Stimulated activated CD8-positive, alpha-beta memory T cell treated with anti-CD3 and anti-CD28 coated beads, Interleukin-12 subunit alpha, Interleukin-12 subunit beta, amount 100 ng/mL, for 24 hours (primary cell): ENCODE data around the gene CCDC88B.

ENCODE experiments used
- DNase-seq: peaks from one replicate; pipeline ENCODE4 v3.0.0-alpha.2; 2020; ENCODE audit errors: extremely low read depth

CCDC88B gene

DNA sequence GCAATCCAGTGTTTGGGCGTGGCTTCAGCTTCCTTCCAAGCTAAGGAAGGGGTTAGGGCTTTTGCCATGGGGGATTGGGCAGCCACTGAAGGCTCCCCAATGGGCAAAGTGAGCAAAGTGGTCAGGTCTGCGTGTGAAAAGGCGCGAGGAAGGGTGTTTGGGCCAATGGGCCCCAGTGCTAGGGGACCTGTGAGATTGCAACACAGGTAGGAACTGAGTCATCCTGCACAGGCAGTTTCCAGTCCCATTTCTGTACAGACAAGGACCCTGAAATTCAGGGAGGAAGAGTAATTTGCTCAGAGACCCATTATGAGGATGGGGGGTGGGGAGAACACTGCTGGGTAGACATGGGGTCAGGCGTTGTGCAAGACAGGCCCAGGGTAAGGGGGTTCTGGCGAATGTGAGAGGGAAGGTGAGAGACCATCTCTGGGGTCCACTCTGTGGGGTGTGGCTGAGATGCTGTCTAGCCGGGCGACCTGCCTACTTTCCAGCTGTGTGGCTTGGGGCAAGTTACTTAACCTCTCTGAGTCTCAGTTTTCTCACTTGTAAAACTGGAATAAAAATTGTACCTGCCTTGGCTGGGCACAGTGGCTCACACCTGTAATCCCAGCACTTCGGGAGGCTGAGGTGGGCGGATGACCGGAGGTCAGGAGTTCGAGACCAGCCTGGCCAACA lies 7.3 kb downstream of the CCDC88B start:
- DNase-seq: no peak

DNA sequence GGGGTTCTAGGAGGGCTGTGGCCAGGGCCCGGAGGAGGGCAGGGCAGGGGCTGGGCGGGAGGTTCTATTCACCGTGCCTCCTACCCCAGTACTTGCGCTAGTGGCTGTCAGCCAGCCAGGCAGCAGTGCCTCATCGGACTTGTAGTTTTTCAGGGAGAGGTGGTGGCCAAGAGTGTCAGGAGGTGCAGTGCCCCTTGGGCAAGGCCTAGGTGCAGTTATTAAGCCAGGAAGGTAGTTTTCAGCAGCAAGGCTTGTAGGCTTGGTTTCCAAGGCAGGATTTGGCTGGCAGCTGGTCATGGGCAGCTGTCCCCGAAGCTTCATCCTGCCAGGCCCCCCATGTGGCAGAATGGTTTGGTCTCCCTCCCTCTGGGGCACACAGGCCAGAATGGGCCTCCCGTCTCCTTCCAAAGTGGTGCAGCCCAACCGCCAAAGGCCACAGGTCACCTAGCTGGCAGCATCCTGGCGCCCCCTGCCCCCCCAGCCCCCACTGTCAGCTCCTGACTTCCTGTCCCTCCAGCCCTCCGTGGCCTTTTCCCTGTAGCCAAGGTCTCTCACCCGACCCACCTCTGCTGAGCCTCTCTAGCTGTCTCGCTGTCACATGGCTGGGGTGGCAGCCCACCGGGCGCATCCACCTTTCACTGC lies 8.5 kb downstream of the CCDC88B start:
- DNase-seq: no peak

DNA sequence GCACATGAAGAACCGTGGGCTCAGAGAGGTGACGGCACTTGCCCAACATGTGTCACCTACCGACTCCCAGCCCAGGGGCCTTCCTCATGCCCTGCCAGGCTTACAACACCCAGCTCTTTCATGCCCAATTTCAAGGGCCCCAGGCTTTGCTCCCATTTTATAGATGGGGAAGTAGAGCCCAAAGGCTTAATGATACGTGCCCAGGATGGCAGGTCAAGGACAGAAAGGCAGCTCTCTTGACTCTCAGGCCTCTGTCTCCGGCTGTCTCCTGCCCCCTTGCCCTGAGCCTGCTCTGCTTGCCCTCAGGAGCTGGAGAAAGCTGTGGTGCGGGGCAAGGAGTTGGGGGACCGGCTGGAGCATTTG lies 9.0 kb downstream of the CCDC88B start:
- DNase-seq: no peak

DNA sequence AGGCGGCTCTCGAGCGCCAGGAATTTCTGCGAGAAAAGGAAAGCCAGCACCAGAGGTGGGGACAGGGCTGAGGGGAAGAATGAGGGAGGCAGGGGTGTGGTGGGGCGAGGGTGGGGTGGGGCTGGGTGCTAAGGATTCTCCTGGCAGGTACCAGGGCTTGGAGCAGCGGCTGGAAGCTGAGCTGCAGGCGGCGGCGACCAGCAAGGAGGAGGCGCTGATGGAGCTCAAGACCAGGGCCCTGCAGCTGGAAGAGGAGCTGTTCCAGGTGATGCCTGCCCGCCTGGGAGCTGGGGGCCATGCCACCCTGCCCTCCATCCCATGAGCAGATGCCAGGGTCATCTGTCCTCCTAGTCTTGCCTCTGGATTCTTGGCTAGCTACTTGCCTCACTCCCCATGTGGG lies 9.4 kb downstream of the CCDC88B start:
- no peak for DNase-seq

DNA sequence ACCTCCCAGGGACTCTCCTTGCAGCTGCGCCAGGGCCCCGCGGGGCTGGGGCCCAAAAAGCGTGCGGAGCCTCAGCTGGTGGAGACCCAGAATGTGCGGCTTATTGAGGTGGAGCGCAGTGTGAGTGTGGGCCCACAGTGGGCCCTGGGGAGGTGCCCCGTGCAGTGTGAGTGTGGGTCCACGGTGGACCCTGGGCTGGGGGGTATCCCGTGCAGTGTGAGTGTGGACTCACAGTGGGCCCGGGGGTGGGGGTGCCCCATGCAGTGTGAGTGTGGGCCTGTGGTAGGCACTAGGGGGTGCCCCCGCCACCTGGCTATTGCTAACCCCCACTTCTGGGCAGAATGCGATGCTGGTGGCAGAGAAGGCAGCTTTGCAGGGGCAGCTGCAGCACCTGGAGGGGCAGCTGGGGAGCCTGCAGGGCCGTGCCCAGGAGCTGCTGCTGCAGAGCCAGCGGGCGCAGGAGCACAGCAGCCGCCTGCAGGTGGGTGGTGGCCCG lies 11.2 kb downstream of the CCDC88B start:
- DNase-seq: no peak

DNA sequence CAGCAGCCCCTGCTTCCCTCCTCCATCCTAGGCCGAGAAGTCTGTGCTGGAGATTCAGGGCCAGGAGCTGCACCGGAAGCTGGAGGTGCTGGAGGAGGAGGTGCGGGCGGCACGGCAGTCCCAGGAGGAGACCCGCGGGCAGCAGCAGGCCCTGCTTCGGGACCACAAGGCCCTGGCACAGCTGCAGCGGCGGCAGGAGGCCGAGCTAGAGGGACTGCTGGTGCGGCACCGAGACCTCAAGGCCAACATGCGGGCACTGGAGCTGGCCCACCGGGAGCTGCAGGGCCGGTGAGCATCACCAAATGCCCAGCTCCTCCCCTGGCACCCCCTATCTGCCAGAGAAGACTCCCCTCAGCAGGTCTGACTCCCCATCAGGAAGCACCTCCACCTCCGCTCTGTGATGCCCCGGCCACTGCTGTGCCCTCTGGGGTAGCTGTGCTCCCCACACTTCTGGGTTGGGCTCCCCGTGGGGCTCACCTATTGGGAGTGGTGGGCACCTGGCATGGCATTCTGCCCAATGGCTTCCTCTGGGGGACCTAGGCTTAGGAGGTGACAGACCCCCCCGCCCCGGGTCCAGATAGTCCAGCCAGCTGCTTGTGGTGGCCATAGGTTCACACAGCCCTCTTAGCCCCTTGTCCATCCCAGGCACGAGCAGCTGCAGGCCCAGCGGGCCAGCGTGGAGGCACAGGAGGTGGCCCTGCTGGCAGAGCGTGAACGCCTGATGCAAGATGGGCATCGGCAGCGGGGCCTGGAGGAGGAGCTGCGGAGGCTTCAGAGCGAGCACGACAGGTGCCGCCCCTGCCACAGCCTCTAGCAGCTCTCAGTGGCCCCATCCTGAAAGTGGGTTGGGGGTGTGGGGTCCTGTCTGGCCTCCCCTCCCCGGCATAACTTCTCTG lies 12.3 kb downstream of the CCDC88B start:
- no peak for DNase-seq

DNA sequence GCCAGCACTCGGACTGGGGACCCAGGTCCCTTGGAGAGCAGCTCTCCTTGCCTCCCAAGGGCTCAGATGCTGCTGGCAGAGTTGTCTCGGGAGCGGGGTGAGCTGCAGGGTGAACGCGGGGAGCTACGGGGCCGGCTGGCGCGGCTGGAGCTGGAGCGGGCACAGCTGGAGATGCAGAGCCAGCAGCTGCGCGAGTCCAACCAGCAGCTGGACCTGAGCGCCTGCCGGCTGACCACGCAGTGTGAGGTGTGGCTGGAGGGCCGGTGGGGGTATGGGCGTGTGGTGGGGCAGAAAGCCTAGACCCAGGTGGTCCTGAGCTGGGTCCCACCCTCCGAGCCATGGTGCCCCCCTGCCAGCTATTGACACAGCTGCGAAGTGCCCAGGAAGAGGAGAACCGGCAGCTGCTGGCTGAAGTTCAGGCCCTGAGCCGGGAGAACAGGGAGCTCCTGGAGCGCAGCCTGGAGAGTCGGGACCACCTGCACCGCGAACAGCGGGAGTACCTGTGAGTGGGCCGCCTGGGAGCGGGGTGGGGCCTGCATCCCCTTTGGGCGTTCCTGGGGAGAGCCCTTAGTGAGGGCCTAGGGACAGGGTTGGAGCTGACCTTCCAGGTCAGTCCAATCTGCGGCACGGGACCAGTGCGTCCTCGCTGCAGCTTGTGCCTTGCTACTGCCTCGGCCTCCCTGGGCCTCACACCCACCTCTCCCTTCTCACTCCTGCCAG lies 13.2 kb downstream of the CCDC88B start:
- DNase-seq: no peak

DNA sequence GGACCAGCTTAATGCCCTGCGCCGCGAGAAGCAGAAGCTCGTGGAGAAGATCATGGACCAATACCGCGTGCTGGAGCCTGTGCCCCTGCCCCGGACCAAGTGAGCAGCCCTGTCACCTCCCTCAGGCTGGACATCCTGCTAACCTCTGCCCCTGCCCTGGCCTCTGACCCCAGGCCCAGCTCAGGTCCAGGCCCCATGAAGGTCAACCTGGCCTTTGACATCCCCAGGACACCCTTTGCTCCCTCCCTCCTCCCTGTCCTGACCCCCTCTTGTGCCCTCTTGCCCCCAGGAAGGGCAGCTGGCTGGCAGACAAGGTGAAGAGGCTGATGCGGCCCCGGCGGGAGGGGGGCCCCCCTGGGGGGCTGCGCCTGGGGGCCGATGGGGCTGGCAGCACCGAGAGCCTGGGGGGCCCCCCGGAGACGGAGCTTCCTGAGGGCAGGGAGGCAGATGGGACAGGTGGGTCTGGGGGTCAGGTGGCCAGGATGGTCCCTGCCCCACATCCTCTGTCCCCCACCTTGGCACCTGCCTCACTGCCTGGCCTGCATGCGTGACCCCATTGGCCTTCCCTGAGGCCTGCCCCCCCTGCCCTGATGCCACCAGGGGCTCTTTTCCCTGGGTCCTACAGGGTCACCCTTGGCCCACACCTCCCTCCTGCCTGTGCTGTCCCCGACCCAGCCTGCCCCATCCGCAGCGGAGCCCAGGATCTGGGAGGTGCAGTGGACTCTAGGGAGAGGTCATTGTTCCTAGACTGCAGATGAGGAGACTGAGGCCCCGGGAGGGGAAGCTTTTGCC lies 13.9 kb downstream of the CCDC88B start:
- no peak for DNase-seq

DNA sequence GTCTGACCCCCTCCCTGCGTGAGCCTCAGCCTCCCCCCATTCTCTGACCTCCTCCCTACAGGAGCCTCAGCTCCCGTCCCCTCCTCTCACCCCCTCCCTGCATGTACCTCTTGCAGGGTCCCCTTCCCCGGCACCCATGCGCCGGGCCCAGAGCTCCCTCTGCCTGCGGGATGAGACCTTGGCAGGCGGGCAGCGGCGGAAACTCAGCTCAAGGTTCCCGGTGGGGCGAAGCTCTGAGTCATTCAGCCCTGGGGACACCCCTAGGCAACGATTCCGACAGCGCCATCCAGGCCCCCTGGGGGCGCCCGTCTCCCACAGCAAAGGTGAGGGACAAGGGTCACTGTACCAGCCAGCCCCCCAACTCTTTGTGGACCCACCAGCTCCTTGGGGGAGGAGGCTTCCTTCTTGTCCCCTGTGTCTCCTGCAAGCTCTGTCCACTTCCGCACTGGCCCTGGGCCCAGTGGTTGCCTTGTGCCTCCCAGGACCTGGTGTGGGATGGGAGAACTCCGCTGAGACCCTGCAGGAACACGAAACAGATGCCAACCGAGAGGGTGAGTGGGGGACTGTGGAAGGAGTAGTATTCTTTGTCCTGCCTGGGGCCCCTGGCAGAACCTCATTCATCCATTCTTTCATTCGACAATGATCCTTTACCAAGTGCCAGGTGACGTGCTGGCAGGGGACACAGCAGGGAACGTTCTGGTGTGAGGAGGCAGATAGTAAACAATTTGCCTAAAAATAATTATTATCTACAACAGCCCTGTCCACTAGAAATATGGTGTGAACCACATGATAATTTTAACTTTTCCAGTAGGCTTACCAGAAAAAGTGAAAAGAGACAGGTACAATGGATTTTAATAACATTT lies 15.3 kb downstream of the CCDC88B start:
- DNase-seq: no peak

DNA sequence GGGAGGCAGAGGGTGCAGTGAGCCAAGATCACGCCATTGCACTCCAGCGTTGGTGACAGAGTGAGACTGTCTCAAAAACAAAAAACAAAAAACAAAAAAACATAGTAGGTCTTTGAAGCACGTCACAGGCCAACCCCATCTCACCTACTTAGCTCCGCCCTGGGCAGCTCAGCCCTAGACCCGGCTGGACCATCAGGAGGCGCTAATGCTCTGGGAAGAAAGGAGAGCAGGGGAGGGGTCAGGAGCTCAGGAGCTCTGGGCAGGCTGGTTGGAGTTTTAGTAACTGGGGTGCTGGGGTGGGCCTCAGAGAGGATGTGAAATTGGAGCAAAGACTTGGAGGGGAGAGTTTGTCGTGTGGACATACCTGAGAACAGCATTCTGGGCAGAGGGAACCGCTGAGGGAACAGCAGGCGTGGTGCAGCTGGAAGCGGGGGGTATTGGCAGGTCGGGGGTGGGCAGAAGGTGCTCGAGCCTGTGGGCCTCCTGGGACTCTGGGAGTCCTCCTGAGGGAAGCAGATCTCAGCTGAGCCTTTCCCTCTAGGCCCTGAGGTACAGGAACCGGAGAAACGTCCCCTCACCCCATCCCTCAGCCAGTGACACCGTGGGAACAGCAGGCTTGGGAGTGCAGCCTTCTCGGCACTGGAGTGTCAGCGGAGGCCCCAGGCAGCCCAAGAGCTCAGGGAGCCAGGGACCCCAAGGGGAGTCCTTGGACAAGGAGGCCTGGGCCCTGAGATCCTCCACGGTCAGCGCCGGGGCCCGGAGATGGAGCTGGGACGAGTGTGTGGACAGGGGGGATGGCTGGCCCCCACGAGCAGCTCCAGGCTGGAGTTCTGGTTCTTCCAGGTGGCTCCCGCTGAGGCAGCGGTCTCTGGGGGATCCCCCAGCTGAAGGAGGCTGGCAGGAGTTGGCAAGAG lies 16.8 kb downstream of the CCDC88B start:
- no peak for DNase-seq

DNA sequence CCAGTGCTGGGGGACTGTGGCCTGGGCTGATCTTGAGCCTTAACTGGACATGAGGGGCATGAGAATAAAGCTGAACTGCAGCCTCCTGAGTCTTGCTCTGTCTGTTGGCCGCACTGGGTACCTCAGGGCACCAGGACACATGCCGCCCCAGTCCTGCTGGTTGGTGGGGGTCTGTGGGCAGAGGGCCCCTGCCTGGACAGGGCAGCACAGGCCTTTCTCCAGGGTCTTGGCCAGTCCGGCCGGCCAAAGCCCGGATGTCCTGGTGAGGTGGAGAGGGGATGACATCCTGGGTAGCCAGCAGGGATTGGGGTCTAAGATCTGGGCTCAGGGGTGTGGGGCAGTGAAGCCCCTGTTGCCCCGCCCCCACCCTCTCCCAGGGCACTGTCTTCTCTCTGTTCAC lies 17.4 kb downstream of the CCDC88B start:
- no peak for DNase-seq

DNA sequence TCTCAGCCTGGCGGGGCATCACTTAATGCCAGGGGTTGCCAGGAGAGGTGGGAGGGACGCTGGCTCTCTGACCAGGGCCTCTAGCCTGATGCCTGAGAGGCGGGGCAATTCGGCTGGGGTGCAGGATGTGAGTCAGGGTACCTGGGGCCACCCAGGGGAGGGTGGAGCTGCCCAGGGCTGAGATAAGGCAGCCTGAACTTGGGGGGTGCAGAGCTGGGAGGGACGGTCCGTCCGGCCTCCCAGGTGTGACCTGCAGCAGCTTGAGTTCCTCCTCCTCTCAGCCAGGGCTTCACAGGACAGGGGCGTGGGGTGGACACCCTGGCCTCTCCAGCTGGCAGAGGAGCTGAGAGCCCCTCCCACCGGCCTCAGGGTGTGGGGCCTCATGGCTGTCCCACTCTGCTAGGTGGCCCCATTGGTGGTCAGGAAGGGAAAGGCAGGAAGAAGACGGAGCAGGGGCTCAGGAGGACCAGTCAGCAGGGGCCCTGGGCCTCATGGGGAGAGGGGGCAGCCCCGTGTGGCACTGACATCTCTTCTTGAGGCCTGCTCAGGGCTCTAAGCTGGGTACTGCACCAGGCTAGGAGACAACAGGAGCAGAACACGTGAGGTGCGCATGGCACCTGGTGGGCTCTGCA lies 18.0 kb downstream of the CCDC88B start:
- no peak for DNase-seq

DNA sequence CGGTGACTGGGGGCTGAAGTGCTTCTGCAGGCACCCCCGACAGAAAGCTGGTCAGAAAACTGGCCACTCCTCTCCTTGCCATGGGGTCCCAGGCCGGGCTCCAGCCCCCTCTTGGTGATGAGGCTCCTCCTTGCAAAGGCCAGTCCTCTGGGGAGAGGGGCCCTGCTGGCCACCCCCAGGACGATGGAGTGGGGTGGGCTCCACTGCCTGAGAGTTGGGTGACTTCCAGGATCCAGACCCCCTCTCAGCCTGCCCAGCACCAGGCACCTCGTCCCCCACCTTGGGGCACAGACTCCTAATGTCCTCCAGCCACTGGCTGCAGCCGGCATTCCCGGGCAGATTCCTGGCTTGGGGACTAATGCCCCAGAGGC lies 18.5 kb downstream of the CCDC88B start:
- DNase-seq: no peak

DNA sequence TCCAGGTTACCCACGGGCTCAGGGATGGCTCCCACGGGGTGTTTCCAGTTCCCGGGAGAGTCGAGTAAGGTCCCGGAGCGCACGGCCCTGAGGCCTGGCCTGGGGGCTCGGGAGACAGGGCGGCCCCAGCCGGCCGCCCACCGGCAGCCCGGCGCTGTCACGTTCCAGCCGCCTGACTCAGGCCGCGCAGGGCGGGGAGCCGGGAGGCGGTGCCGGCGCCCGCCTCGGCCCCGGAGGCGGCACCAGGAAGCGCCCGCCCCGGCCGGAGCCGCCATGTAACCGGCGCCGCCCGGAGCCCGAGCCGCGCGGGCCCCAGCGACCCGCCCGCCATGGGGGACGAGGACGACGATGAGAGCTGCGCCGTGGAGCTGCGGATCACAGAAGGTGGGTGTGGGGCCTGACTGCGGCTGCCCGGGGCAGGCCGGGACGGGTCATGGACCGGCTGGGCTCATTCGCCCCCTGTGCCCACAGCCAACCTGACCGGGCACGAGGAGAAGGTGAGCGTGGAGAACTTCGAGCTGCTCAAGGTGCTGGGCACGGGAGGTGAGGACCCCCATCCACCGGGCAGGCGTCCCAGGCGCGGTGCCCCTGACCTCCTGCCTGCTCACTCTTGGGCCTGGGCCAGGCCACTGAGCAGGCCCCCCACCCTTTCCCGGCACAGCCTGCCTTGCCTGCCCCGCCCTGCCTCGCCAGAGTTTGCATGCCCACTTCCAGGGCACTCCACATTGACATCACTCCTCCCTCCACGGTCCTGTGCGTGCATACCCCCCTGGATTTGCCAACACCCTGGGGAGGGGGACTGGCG lies 19.1 kb downstream of the CCDC88B start, which contains the start of gene RPS6KA4:
Gene RPS6KA4, plus strand, starts transcription at position 256 of the 805 bp plus-strand sequence. Its CDS starts 74 bp downstream, at position 330.
- DNase-seq: no peak

DNA sequence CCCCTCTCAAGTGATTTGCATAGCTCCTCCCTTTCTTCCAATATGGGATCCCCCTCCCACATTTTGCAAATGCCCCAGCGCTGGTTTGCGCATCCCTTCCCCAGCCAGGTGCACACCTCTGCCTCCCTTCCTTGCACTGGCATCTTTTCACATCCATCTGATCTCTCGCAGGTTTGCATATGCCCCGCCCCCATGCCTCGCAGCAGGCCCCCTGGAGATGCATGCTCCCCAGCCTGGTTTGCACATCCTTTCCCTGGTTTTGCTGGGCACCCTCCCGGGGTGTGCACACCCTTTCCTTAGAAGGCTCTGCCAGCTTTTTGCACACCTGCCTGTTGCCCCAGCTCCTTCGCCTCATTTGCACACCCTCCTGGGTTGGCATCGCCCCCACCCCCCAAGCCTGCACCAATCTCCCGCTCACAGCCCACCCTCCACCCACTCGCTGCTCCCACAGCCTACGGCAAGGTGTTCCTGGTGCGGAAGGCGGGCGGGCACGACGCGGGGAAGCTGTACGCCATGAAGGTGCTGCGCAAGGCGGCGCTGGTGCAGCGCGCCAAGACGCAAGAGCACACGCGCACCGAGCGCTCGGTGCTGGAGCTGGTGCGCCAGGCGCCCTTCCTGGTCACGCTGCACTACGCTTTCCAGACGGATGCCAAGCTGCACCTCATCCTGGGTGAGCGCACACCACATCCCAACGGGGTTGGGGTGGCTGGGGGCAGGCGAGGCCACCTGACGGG lies 19.9 kb downstream of the CCDC88B start:
- DNase-seq: no peak

DNA sequence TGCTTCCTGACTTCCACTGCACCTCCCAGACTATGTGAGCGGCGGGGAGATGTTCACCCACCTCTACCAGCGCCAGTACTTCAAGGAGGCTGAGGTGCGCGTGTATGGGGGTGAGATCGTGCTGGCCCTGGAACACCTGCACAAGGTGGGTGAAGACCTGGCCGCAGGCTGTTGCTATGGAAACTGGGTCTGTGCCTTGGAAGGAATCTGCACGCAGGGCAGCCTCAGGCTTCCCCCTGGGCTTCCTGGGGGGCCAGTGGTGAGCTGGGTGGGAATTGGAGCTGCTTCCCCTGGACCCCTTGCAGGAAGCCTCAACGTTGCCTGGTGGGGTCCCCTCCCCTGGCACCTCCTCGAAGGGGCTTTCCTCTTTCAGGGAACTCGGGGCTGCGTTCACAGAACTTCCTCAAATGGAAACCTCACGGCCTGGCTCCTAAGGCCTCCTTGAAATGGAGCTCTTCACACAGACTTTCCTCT lies 20.5 kb downstream of the CCDC88B start:
- no peak for DNase-seq

DNA sequence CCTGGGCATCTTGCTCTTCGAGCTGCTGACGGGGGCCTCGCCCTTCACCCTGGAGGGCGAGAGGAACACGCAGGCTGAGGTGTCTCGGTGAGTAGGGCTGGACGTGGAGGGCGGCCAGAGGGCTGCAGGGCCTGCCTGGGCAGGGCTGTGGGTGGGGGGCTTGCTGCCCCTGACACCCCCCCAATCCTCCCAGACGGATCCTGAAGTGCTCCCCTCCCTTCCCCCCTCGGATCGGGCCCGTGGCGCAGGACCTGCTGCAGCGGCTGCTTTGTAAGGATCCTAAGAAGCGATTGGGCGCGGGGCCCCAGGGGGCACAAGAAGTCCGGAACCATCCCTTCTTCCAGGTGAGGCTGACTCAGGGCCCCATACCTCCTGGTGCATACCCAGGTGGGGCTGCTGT lies 21.7 kb downstream of the CCDC88B start:
- no peak for DNase-seq
